Endothelial cell of umbilical vein (primary cell): ENCODE measurements around the gene SCAMP4. TPM values are rescaled to one million over a fixed set of nuclear protein-coding genes. Genes with fewer than 3 reads are reported as not detected.

ENCODE experiments used
- BruUV-seq: library from RNA; stranded (reverse); fragments of 400-500 nt; replicated peaks from 2 replicates; lab custom pipeline; 2021; lab: Mats Ljungman, UMichigan
- CTCF ChIA-PET: fragments of 300-600, 350-600 bp; sonication (Branson Sonifier 250); formaldehyde crosslinking; loops from one replicate; lab custom pipeline; 2021; ENCODE audit warnings: antibody characterized with exemption, inconsistent platforms; lab: Charles Lee
- POLR2A ChIA-PET: fragments of 300-600, 350-600 bp; sonication (Branson Sonifier 250); formaldehyde crosslinking; loops from one replicate; lab custom pipeline; 2021; ENCODE audit warnings: antibody characterized with exemption, inconsistent platforms; lab: Charles Lee
- DNase-seq: peaks from one replicate; pipeline ENCODE4 v3.0.0-alpha.2; 2011; ENCODE audit warnings: low read depth, low spot score
- FAIRE-seq: peaks from 2 replicates; lab custom pipeline; 2011; peaks lifted over from hg19 to GRCh38; lab: Jason Lieb, UNC
- H2AFZ ChIP-seq: 2 replicates; pipeline ENCODE4 v1.6.0; 2012; ENCODE audit warnings: low read depth, low read length, control low read depth, inconsistent platforms
- H3K27ac ChIP-seq: 2 replicates; pipeline ENCODE4 v1.5.1; 2011; ENCODE audit warnings: low read depth, mild to moderate bottlenecking, control low read depth, low read length, moderate library complexity; ENCODE audit not compliant: insufficient read depth
- H3K27me3 ChIP-seq, 2 experiments: 2 replicates each; pipeline versions ENCODE4 v1.6.0 to v1.6.1; 2011; ENCODE audit warnings: low read length in 2 of 2, mixed read lengths in 1 of 2; ENCODE audit not compliant: control insufficient read depth in 2 of 2, insufficient read depth in 2 of 2
- H3K36me3 ChIP-seq, 2 experiments: 2 replicates in 1 of 2; 3 replicates in 1 of 2; pipeline ENCODE4 v1.5.1; 2011; ENCODE audit warnings: low read length in 2 of 2, mild to moderate bottlenecking in 1 of 2, moderate library complexity in 1 of 2; ENCODE audit not compliant: control insufficient read depth in 2 of 2, insufficient read depth in 2 of 2; ENCODE audit errors: extremely low read depth in 1 of 2
- H3K4me1 ChIP-seq: 3 replicates; pipeline ENCODE4 v1.5.1; 2011; ENCODE audit warnings: mild to moderate bottlenecking, low read length; ENCODE audit not compliant: control insufficient read depth, insufficient read depth; ENCODE audit errors: extremely low read depth
- H3K4me2 ChIP-seq: 2 replicates; pipeline ENCODE4 v1.6.1; 2011; ENCODE audit warnings: low read length, control low read depth, mixed read lengths; ENCODE audit not compliant: insufficient read depth
- H3K4me3 ChIP-seq, 3 experiments: fragments of 200-600 bp in 1 of 3; sonication (generic), shearing (Covaris generic) in 1 of 3; replicated peaks in 1 of 3; 2 replicates each; pipeline ENCODE4 v1.5.1; 2011 to 2016; ENCODE audit warnings: control low read depth in 3 of 3, low read length in 3 of 3, mild to moderate bottlenecking in 2 of 3, inconsistent platforms in 1 of 3, low read depth in 1 of 3, moderate library complexity in 1 of 3; ENCODE audit not compliant: insufficient read depth in 1 of 3
- H3K79me2 ChIP-seq: 2 replicates; pipeline ENCODE4 v1.6.0; 2012; ENCODE audit warnings: low read length, inconsistent platforms; ENCODE audit not compliant: control insufficient read depth, insufficient read depth
- H3K9ac ChIP-seq: replicated peaks from 2 replicates; pipeline ENCODE3; 2011; ENCODE audit warnings: low read length, control low read depth; ENCODE audit not compliant: insufficient read depth; ENCODE audit errors: extremely low read depth
- H3K9me1 ChIP-seq: replicated peaks from 3 replicates; pipeline ENCODE4 v1.6.0; 2011; ENCODE audit warnings: mild to moderate bottlenecking, low read length; ENCODE audit not compliant: control insufficient read depth, insufficient read depth; ENCODE audit errors: extremely low read depth
- H3K9me3 ChIP-seq: replicated peaks from 2 replicates; pipeline ENCODE4 v1.5.1; 2012; ENCODE audit warnings: low read length, inconsistent platforms; ENCODE audit not compliant: control insufficient read depth, insufficient read depth
- H4K20me1 ChIP-seq: replicated peaks from 2 replicates; pipeline ENCODE3; 2011; ENCODE audit warnings: mild to moderate bottlenecking, low read length; ENCODE audit not compliant: control insufficient read depth, insufficient read depth; ENCODE audit errors: extremely low read depth
- EZH2 ChIP-seq: IDR thresholded peaks from 2 replicates; pipeline ENCODE4 v1.6.1; 2012; ENCODE audit warnings: borderline replicate concordance, low read depth, mild to moderate bottlenecking, moderate library complexity, low read length, inconsistent platforms; ENCODE audit not compliant: severe bottlenecking
- POLR2A ChIP-seq: IDR thresholded peaks from 2 replicates; pipeline ENCODE4 v1.6.1; 2012; ENCODE audit warnings: low read depth, mild to moderate bottlenecking, control low read depth, low read length
- dilution Hi-C: fragments of 300-500 bp; cut with MboI; formaldehyde crosslinking; loops from one replicate; pipeline ENCODE4 v1.15.0; 2019; ENCODE audit warnings: low sequenced_read_pairs; ENCODE audit not compliant: extremely low pct_ligation_motif_present
- intact Hi-C: fragments of 100-400 bp; cut with micrococcal nuclease; formaldehyde crosslinking; loops from one replicate; pipeline ENCODE4 v1.10.0; 2022
- polyA plus RNA-seq, 4 experiments: library from polyadenylated mRNA; depleted of rRNA in 3 of 4; stranded (reverse) in 3 of 4; unstranded in 1 of 4; fragments of >200 nt; gene quantifications; 2 replicates each; pipeline versions ENCODE4 v1.2.1 to v1.2.3, GENCODE V29; 2011 to 2012; ENCODE audit warnings: missing spikeins in 1 of 4
- total RNA-seq: library from RNA; stranded (reverse); gene quantifications from 2 replicates; pipeline ENCODE4 v1.2.3, GENCODE V29; 2021
- TF ChIP-seq, protein P1 (sequence below): IDR thresholded peaks from 2 replicates; pipeline ENCODE4 v1.6.1; 2011; ENCODE audit not compliant: insufficient read depth, insufficient read length

SCAMP4 gene
- total and polyA plus RNA-seq, 2 donors (not counting 3 experiments of a cell fraction or from before 2014, with no cell fraction given): 24.4 to 68.2 TPM

DNA sequence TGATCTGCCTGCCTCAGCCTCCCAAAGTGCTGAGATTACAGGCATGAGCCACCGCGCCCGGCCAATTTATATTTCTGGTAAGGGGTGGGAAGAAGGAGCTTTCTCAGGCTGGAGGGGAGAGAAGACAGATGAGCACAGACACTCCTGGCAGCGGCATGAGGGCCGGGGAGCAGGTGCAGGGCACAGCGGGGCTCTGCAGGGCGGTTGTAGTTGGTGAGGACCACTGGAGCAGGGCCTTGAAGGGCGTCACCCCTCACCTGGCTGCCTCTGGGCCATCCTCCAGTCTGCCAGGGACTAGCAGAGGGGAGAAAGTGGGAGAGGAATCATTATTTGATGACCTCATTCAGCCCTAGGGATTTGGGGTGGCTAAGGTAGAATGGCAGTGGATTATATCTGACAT is 27.2 kb downstream of the SCAMP4 start:
- TF ChIP-seq, protein P1, sequence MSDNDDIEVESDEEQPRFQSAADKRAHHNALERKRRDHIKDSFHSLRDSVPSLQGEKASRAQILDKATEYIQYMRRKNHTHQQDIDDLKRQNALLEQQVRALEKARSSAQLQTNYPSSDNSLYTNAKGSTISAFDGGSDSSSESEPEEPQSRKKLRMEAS: no peak
- TF ChIP-seq POLR2A (no peak), EZH2 (no peak)
- POLR2A ChIA-PET: interaction anchor here (0.6 kb wide), 1 partner anchor 31 kb away, joined by 6 read pairs; no protein-coding TSS in a partner anchor
- dilution Hi-C loops (no loop called here), intact Hi-C loops (loop anchor here (10.0 kb wide), 1 partner anchor 382 kb away; no protein-coding TSS in a partner anchor)
- no peak for FAIRE-seq
- no peak overlapping the region for H3K4me3 ChIP-seq
- H2AFZ ChIP-seq: no peak overlapping the region
- no peak overlapping the region for H3K27ac ChIP-seq
- no peak overlapping the region for H3K9ac ChIP-seq
- no peaks in the 10 kb centered on the region for H3K9me1 ChIP-seq
- H3K4me1 ChIP-seq: peaks cover 4% of the 10 kb centered on the region
- H3K4me2 ChIP-seq: no peak overlapping the region
- DNase-seq: no peak
- no TSS peak for BruUV-seq
- CTCF ChIA-PET: interaction anchor here (1.1 to 1.3 kb wide), 2 partner anchors 68 to 138 kb away, joined by 3 to 4 read pairs; no protein-coding TSS in a partner anchor
- no peaks in the 10 kb centered on the region for H3K36me3 ChIP-seq
- H3K27me3 ChIP-seq: no peaks in the 10 kb centered on the region
- H3K9me3 ChIP-seq: no peaks in the 10 kb centered on the region
- H4K20me1 ChIP-seq: no peaks in the 10 kb centered on the region
- no peaks in the 10 kb centered on the region for H3K79me2 ChIP-seq

DNA sequence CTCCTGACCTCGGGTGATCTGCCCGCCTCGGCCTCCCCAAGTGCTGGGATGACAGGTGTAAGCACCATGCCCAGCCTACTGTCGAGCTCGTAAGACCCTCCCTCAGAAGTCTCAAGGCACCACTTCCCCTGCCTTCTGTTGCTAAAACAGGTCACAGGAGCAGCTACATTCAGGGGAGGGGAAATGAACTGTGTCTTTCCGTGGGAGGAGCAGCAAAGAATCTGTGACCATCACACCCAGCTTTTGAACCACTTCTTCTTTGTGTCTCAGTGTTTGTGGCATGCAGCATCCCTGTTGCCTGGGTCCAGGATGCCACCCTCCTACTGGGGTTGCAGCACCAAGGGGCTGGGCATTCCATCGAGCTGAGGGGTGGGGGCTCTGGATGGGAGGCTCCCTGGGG is 28.0 kb downstream of the SCAMP4 start:
- H4K20me1 ChIP-seq: no peaks in the 10 kb centered on the region
- DNase-seq (no peak), FAIRE-seq (no peak)
- H3K4me1 ChIP-seq: peaks cover 4% of the 10 kb centered on the region
- no peak overlapping the region for H3K9ac ChIP-seq
- dilution Hi-C loops (no loop called here), intact Hi-C loops (loop anchor here (10.0 kb wide), 1 partner anchor 382 kb away; no protein-coding TSS in a partner anchor)
- no peaks in the 10 kb centered on the region for H3K27me3 ChIP-seq
- no peak overlapping the region for H3K4me3 ChIP-seq
- H3K4me2 ChIP-seq: no peak overlapping the region
- no peaks in the 10 kb centered on the region for H3K79me2 ChIP-seq
- no peak for TF ChIP-seq EZH2
- ChIA-PET CTCF (interaction anchor here (1.0 to 1.1 kb wide), 2 partner anchors 13 to 137 kb away, joined by 4 read pairs; no protein-coding TSS in a partner anchor), POLR2A (no interaction called here)
- no peaks in the 10 kb centered on the region for H3K9me1 ChIP-seq
- no peak overlapping the region for H2AFZ ChIP-seq
- no peaks in the 10 kb centered on the region for H3K9me3 ChIP-seq
- BruUV-seq: no TSS peak
- H3K27ac ChIP-seq: no peak overlapping the region
- H3K36me3 ChIP-seq: no peaks in the 10 kb centered on the region
